ES-I3 (cell line): ENCODE data around the gene TAS1R3.

ENCODE experiments used
- H3K36me3 ChIP-seq: 2 replicates; pipeline ENCODE4 v1.6.1; 2013; ENCODE audit warnings: mild to moderate bottlenecking, low read length, control low read depth, moderate library complexity; ENCODE audit not compliant: insufficient read depth
- H3K4me1 ChIP-seq: 2 replicates; pipeline ENCODE4 v1.6.1; 2013; ENCODE audit warnings: mild to moderate bottlenecking, control low read depth, low read length; ENCODE audit not compliant: insufficient read depth
- H3K9ac ChIP-seq: 2 replicates; pipeline ENCODE4 v1.6.1; 2013; ENCODE audit warnings: low read depth, mild to moderate bottlenecking, low read length, moderate library complexity
- H3K9me3 ChIP-seq: 2 replicates; pipeline ENCODE4 v1.6.1; 2013; ENCODE audit warnings: mild to moderate bottlenecking, low read length, moderate library complexity; ENCODE audit not compliant: control insufficient read depth, insufficient read depth

The TAS1R3 gene

GRCh38 chr1:1291548-1292441, 39.3 kb upstream of the TAS1R3 start:
- Histone ChIP-seq H3K9me3 (no peaks in the 10 kb centered on the region), H3K9ac (no peak overlapping the region), H3K36me3 (no peaks in the 10 kb centered on the region), H3K4me1 (peaks cover 3% of the 10 kb centered on the region; the same call in 1 of the 2 replicates)

GRCh38 chr1:1292442-1292779, 38.7 kb upstream of the TAS1R3 start:
- no peak overlapping the region for H3K9ac ChIP-seq
- no peaks in the 10 kb centered on the region for H3K9me3 ChIP-seq
- peaks cover 3% of the 10 kb centered on the region; the same call in 1 of the 2 replicates for H3K4me1 ChIP-seq
- H3K36me3 ChIP-seq: no peaks in the 10 kb centered on the region

- H3K4me1 ChIP-seq: peaks cover 3% of the 10 kb centered on the region; the same call in 1 of the 2 replicates
- no peak overlapping the region for H3K9ac ChIP-seq
- no peaks in the 10 kb centered on the region for H3K9me3 ChIP-seq
- no peaks in the 10 kb centered on the region for H3K36me3 ChIP-seq
Measured at GRCh38 chr1:1292851-1293250, 38.2 kb upstream of the TAS1R3 start.

- H3K9me3 ChIP-seq: no peaks in the 10 kb centered on the region
- H3K4me1 ChIP-seq: peaks cover 3% of the 10 kb centered on the region; the same call in 1 of the 2 replicates
- no peaks in the 10 kb centered on the region for H3K36me3 ChIP-seq
- peak overlapping the region; percentile 20; the same call in 1 of the 2 replicates for H3K9ac ChIP-seq
Measured at GRCh38 chr1:1293263-1294249, 37.5 kb upstream of the TAS1R3 start.

GRCh38 chr1:1294250-1294890, 36.7 kb upstream of the TAS1R3 start:
- Histone ChIP-seq H3K9ac (peak overlapping the region; percentile 20; the same call in 1 of the 2 replicates), H3K4me1 (peaks cover 3% of the 10 kb centered on the region; the same call in 1 of the 2 replicates), H3K36me3 (no peaks in the 10 kb centered on the region), H3K9me3 (no peaks in the 10 kb centered on the region)

GRCh38 chr1:1295154-1295923, 35.7 kb upstream of the TAS1R3 start:
- Histone ChIP-seq H3K36me3 (no peaks in the 10 kb centered on the region), H3K9ac (no peak overlapping the region), H3K4me1 (peaks cover 3% of the 10 kb centered on the region; the same call in 1 of the 2 replicates), H3K9me3 (no peaks in the 10 kb centered on the region)

GRCh38 chr1:1296070-1297061, 34.7 kb upstream of the TAS1R3 start:
- Histone ChIP-seq H3K36me3 (no peaks in the 10 kb centered on the region), H3K9me3 (no peaks in the 10 kb centered on the region), H3K9ac (no peak overlapping the region), H3K4me1 (peaks cover 3% of the 10 kb centered on the region; the same call in 1 of the 2 replicates)

GRCh38 chr1:1297802-1298424, 33.2 kb upstream of the TAS1R3 start:
- no peaks in the 10 kb centered on the region for H3K9me3 ChIP-seq
- H3K36me3 ChIP-seq: no peaks in the 10 kb centered on the region
- peaks cover under 1% of the 10 kb centered on the region; the same call in 1 of the 2 replicates for H3K4me1 ChIP-seq
- no peak overlapping the region for H3K9ac ChIP-seq

- H3K36me3 ChIP-seq: no peaks in the 10 kb centered on the region
- H3K9ac ChIP-seq: no peak overlapping the region
- H3K9me3 ChIP-seq: no peaks in the 10 kb centered on the region
- H3K4me1 ChIP-seq: peaks cover 8% of the 10 kb centered on the region; the same call in 1 of the 2 replicates
Measured at GRCh38 chr1:1298861-1299685, 32.0 kb upstream of the TAS1R3 start.

- H3K9ac ChIP-seq: no peak overlapping the region
- no peaks in the 10 kb centered on the region for H3K9me3 ChIP-seq
- no peaks in the 10 kb centered on the region for H3K36me3 ChIP-seq
- peaks cover 13% of the 10 kb centered on the region; the same call in 1 of the 2 replicates for H3K4me1 ChIP-seq
Measured at GRCh38 chr1:1299686-1300351, 31.3 kb upstream of the TAS1R3 start.

- Histone ChIP-seq H3K9me3 (no peaks in the 10 kb centered on the region), H3K9ac (no peak overlapping the region), H3K4me1 (peaks cover 17% of the 10 kb centered on the region; the same call in 1 of the 2 replicates), H3K36me3 (no peaks in the 10 kb centered on the region)
Measured at GRCh38 chr1:1300352-1300739, 30.7 kb upstream of the TAS1R3 start.
